ENCODE measurements around the gene SSH2. TPM values are rescaled to one million over a fixed set of nuclear protein-coding genes. Genes with fewer than 3 reads are reported as not detected.

SSH2 gene
- total RNA-seq, 2 experiments from 2014 or later: 74.5 to 77.0 TPM

GRCh38 chr17:29649359-29649758 is 280.7 kb downstream of the SSH2 start:
- no peak for DNase-seq
- POLR2A ChIA-PET: no interaction called here
- Mint-ChIP-seq H3K4me1 (peaks cover 4% of the 10 kb centered on the region), H3K27me3 (no peaks in the 10 kb centered on the region), H3K27ac (no peak overlapping the region), H3K36me3 (peaks cover 41% of the 10 kb centered on the region), H3K4me3 (no peak overlapping the region), H3K9me3 (no peaks in the 10 kb centered on the region)
- no peak for ATAC-seq (ENCODE audit: low read depth)

- Mint-ChIP-seq H3K27ac (no peak overlapping the region), H3K36me3 (peaks cover 35% of the 10 kb centered on the region), H3K4me1 (peaks cover 4% of the 10 kb centered on the region), H3K9me3 (no peaks in the 10 kb centered on the region), H3K27me3 (no peaks in the 10 kb centered on the region), H3K4me3 (no peak overlapping the region)
- POLR2A ChIA-PET: no interaction called here
- no peak for ATAC-seq (ENCODE audit: low read depth)
- no peak for DNase-seq
These were observed 282.0 kb downstream of the SSH2 start for GRCh38 chr17:29648005-29648404.

- Mint-ChIP-seq H3K27ac (no peak overlapping the region), H3K4me3 (no peak overlapping the region), H3K36me3 (peaks cover 32% of the 10 kb centered on the region), H3K9me3 (no peaks in the 10 kb centered on the region), H3K4me1 (peaks cover 9% of the 10 kb centered on the region), H3K27me3 (no peaks in the 10 kb centered on the region)
- DNase-seq: no peak
- ATAC-seq (ENCODE audit: low read depth): no peak
- POLR2A ChIA-PET: no interaction called here
These were observed 284.4 kb downstream of the SSH2 start for GRCh38 chr17:29645515-29646051.

GRCh38 chr17:29643817-29644160 is 286.2 kb downstream of the SSH2 start:
- no peak for ATAC-seq (ENCODE audit: low read depth)

GRCh38 chr17:29642171-29642611 is 287.8 kb downstream of the SSH2 start:
- no peaks in the 10 kb centered on the region for H3K27me3 Mint-ChIP-seq
- H3K36me3 Mint-ChIP-seq: peaks cover 22% of the 10 kb centered on the region
- no peaks in the 10 kb centered on the region for H3K9me3 Mint-ChIP-seq
- H3K4me1 Mint-ChIP-seq: peaks cover 18% of the 10 kb centered on the region
- peak overlapping the region; percentile 32 for H3K27ac Mint-ChIP-seq
- POLR2A ChIA-PET: interaction anchor here (0.7 kb wide), 2 partner anchors 11 to 136 kb away, joined by 3 read pairs; no protein-coding TSS in a partner anchor
- H3K4me3 Mint-ChIP-seq: no peak overlapping the region
- no peak for DNase-seq
- ATAC-seq (ENCODE audit: low read depth): no peak

More at GRCh38 chr17:29643817-29644160, 286.2 kb downstream of the SSH2 start:
- no peak overlapping the region for H3K4me3 Mint-ChIP-seq
- no peak overlapping the region for H3K27ac Mint-ChIP-seq
- no peak for DNase-seq
- peaks cover 18% of the 10 kb centered on the region for H3K4me1 Mint-ChIP-seq
- POLR2A ChIA-PET: no interaction called here
- H3K36me3 Mint-ChIP-seq: peaks cover 30% of the 10 kb centered on the region
- no peaks in the 10 kb centered on the region for H3K27me3 Mint-ChIP-seq
- no peaks in the 10 kb centered on the region for H3K9me3 Mint-ChIP-seq

GRCh38 chr17:29640981-29641642 is 288.9 kb downstream of the SSH2 start:
- Mint-ChIP-seq H3K27me3 (no peaks in the 10 kb centered on the region), H3K9me3 (no peaks in the 10 kb centered on the region), H3K4me3 (no peak overlapping the region), H3K4me1 (peaks cover 18% of the 10 kb centered on the region), H3K36me3 (peaks cover 27% of the 10 kb centered on the region), H3K27ac (no peak overlapping the region)
- ATAC-seq (ENCODE audit: low read depth) (no peak), DNase-seq (no peak)
- POLR2A ChIA-PET: no interaction called here

GRCh38 chr17:29640413-29640812 is 289.6 kb downstream of the SSH2 start:
- POLR2A ChIA-PET: no interaction called here
- no peak for DNase-seq
- Mint-ChIP-seq H3K27me3 (no peaks in the 10 kb centered on the region), H3K27ac (peak overlapping the region; percentile 16), H3K36me3 (peaks cover 27% of the 10 kb centered on the region), H3K4me1 (peaks cover 16% of the 10 kb centered on the region), H3K9me3 (no peaks in the 10 kb centered on the region), H3K4me3 (no peak overlapping the region)
- ATAC-seq (ENCODE audit: low read depth): no peak

- peak overlapping the region; percentile 6 for H3K4me3 Mint-ChIP-seq
- H3K36me3 Mint-ChIP-seq: peaks cover 34% of the 10 kb centered on the region
- H3K9me3 Mint-ChIP-seq: no peaks in the 10 kb centered on the region
- H3K27ac Mint-ChIP-seq: peak overlapping the region; percentile 62
- no peak for DNase-seq
- no peaks in the 10 kb centered on the region for H3K27me3 Mint-ChIP-seq
- POLR2A ChIA-PET: interaction anchor here (1.6 kb wide), 1 partner anchor 16 kb away, joined by 7 read pairs; no protein-coding TSS in a partner anchor
- H3K4me1 Mint-ChIP-seq: peaks cover 14% of the 10 kb centered on the region
- ATAC-seq (ENCODE audit: low read depth): peak; percentile 83
These were observed 296.1 kb downstream of the SSH2 start for GRCh38 chr17:29633886-29634285.

- H3K27ac Mint-ChIP-seq: no peak overlapping the region
- no peak for ATAC-seq (ENCODE audit: low read depth)
- POLR2A ChIA-PET: interaction anchor here (0.6 kb wide), 1 partner anchor 11 kb away, joined by 3 read pairs; no protein-coding TSS in a partner anchor
These were observed 299.3 kb downstream of the SSH2 start for GRCh38 chr17:29630630-29631193.

GRCh38 chr17:29629839-29630238 is 300.2 kb downstream of the SSH2 start:
- Mint-ChIP-seq H3K27me3 (no peaks in the 10 kb centered on the region), H3K9me3 (no peaks in the 10 kb centered on the region), H3K36me3 (peaks cover 22% of the 10 kb centered on the region), H3K4me1 (peaks cover 21% of the 10 kb centered on the region), H3K27ac (no peak overlapping the region), H3K4me3 (no peak overlapping the region)
- POLR2A ChIA-PET: no interaction called here
- ATAC-seq (ENCODE audit: low read depth): no peak
- DNase-seq: no peak

More at GRCh38 chr17:29630630-29631193, 299.3 kb downstream of the SSH2 start:
- DNase-seq: no peak
- Mint-ChIP-seq H3K27me3 (no peaks in the 10 kb centered on the region), H3K4me3 (no peak overlapping the region), H3K4me1 (peaks cover 18% of the 10 kb centered on the region), H3K36me3 (peaks cover 25% of the 10 kb centered on the region), H3K9me3 (no peaks in the 10 kb centered on the region)

- Mint-ChIP-seq H3K4me1 (peaks cover 26% of the 10 kb centered on the region), H3K27ac (peak overlapping the region; percentile 5), H3K9me3 (no peaks in the 10 kb centered on the region), H3K27me3 (no peaks in the 10 kb centered on the region), H3K36me3 (peaks cover 15% of the 10 kb centered on the region), H3K4me3 (no peak overlapping the region)
- ATAC-seq (ENCODE audit: low read depth) (no peak), DNase-seq (no peak)
- POLR2A ChIA-PET: no interaction called here
These were observed 301.4 kb downstream of the SSH2 start for GRCh38 chr17:29628644-29629043.

GRCh38 chr17:29627951-29628350 is 302.1 kb downstream of the SSH2 start:
- Mint-ChIP-seq H3K27ac (no peak overlapping the region), H3K36me3 (peaks cover 15% of the 10 kb centered on the region), H3K9me3 (no peaks in the 10 kb centered on the region), H3K4me3 (no peak overlapping the region), H3K27me3 (no peaks in the 10 kb centered on the region), H3K4me1 (peaks cover 27% of the 10 kb centered on the region)
- POLR2A ChIA-PET: no interaction called here
- DNase-seq: no peak
- ATAC-seq (ENCODE audit: low read depth): no peak

GRCh38 chr17:29625037-29625750 is 304.8 kb downstream of the SSH2 start:
- Mint-ChIP-seq H3K9me3 (no peaks in the 10 kb centered on the region), H3K27me3 (peaks cover 4% of the 10 kb centered on the region), H3K4me3 (peak overlapping the region; percentile 8), H3K36me3 (peaks cover 7% of the 10 kb centered on the region), H3K27ac (no peak overlapping the region), H3K4me1 (peaks cover 33% of the 10 kb centered on the region)
- DNase-seq (no peak), ATAC-seq (ENCODE audit: low read depth) (no peak)
- POLR2A ChIA-PET: interaction anchor here (1.3 to 1.9 kb wide), 2 partner anchors 9 to 154 kb away, joined by 3 to 4 read pairs; no protein-coding TSS in a partner anchor

Measured in activated naive CD8-positive, alpha-beta T cell treated with anti-CD3 and anti-CD28 coated beads, Interleukin-2, amount 10 ng/mL, durations not matched to agents 7 days and 5 days (primary cell).